Fibroblast of lung (primary cell): ENCODE measurements around the gene HVCN1. TPM values are rescaled to one million over a fixed set of nuclear protein-coding genes. Genes with fewer than 3 reads are reported as not detected.

Experiments used
- DNase-seq, 2 donors: peaks; one replicate each; pipeline versions ENCODE4 v3.0.0 to v3.0.0-alpha.2; 2010; ENCODE audit warnings: low read depth in 2 of 2
- H2AFZ ChIP-seq: 2 replicates; pipeline ENCODE4 v1.5.1; 2012; ENCODE audit warnings: low read length, control low read depth, inconsistent platforms
- H3K27ac ChIP-seq: 2 replicates; pipeline ENCODE4 v1.5.1; 2011; ENCODE audit warnings: low read length, control low read depth; ENCODE audit not compliant: insufficient read depth
- H3K27me3 ChIP-seq: 2 replicates; pipeline ENCODE4 v1.5.1; 2011; ENCODE audit warnings: mild to moderate bottlenecking, low read length; ENCODE audit not compliant: control insufficient read depth, insufficient read depth
- H3K36me3 ChIP-seq: 2 replicates; pipeline ENCODE4 v1.5.1; 2011; ENCODE audit warnings: low read length; ENCODE audit not compliant: control insufficient read depth, insufficient read depth
- H3K4me1 ChIP-seq: 2 replicates; pipeline ENCODE4 v1.5.1; 2011; ENCODE audit warnings: low read length; ENCODE audit not compliant: control insufficient read depth, insufficient read depth; ENCODE audit errors: extremely low read depth
- H3K4me2 ChIP-seq: 2 replicates; pipeline ENCODE4 v1.5.1; 2011; ENCODE audit warnings: low read length, control low read depth; ENCODE audit not compliant: insufficient read depth; ENCODE audit errors: extremely low read depth
- H3K4me3 ChIP-seq, 4 experiments: fragments of 200-600 bp in 1 of 4; sonication (generic) in 1 of 4; replicated peaks in 1 of 4; 2 replicates each; pipeline ENCODE4 v1.5.1; 2011 to 2016; ENCODE audit warnings: low read length in 4 of 4, low read depth in 3 of 4, mild to moderate bottlenecking in 3 of 4, control low read depth in 2 of 4, inconsistent platforms in 1 of 4, mixed read lengths in 1 of 4; ENCODE audit not compliant: insufficient read depth in 1 of 4; ENCODE audit errors: control extremely low read depth in 1 of 4
- H3K79me2 ChIP-seq: 2 replicates; pipeline ENCODE4 v1.5.1; 2012; ENCODE audit warnings: mild to moderate bottlenecking, low read length, inconsistent platforms; ENCODE audit not compliant: control insufficient read depth, insufficient read depth
- H3K9ac ChIP-seq: 2 replicates; pipeline ENCODE4 v1.5.1; 2011; ENCODE audit warnings: mild to moderate bottlenecking, low read length, control low read depth; ENCODE audit not compliant: insufficient read depth
- H3K9me3 ChIP-seq: 2 replicates; pipeline ENCODE4 v1.5.1; 2012; ENCODE audit warnings: low read depth, low read length; ENCODE audit not compliant: control insufficient read depth, insufficient read depth
- H4K20me1 ChIP-seq: 2 replicates; pipeline ENCODE4 v1.5.1; 2011; ENCODE audit warnings: low read length; ENCODE audit not compliant: control insufficient read depth, insufficient read depth; ENCODE audit errors: extremely low read depth
- CTCF ChIP-seq, 2 donors: IDR thresholded peaks in 1 of 2; conservative IDR thresholded peaks in 1 of 2; 1 replicate in 1 of 2; 2 replicates in 1 of 2; pipeline ENCODE4 v1.5.1; 2011 to 2012; ENCODE audit warnings: low read length in 2 of 2, control low read depth in 1 of 2, inconsistent platforms in 1 of 2, low read depth in 1 of 2, mild to moderate bottlenecking in 1 of 2
- EZH2 ChIP-seq: IDR thresholded peaks from 2 replicates; pipeline ENCODE4 v1.5.1; 2012; ENCODE audit warnings: low read length, control low read depth, mild to moderate bottlenecking; ENCODE audit errors: missing control alignments
- polyA plus RNA-seq, 2 donors: library from polyadenylated mRNA; depleted of rRNA in 1 of 2; stranded (reverse) in 1 of 2; unstranded in 1 of 2; fragments of >200 nt; gene quantifications; 2 replicates each; pipeline ENCODE4 v1.2.1, GENCODE V29; 2011 to 2012; ENCODE audit warnings: missing spikeins in 1 of 2
- total RNA-seq: library from RNA; depleted of rRNA; stranded (reverse); fragments of >200 nt; gene quantifications from 2 replicates; pipeline ENCODE4 v1.2.1, GENCODE V29; 2014

The HVCN1 gene
- total and polyA plus RNA-seq, 2 donors (not counting 1 experiment from before 2014, with no cell fraction given) = 3.6 to 7.4 TPM

GRCh38 chr12:110640275-110641025, 48.5 kb downstream of the HVCN1 start:
- Histone ChIP-seq H3K4me2 (peak overlapping the region; percentile 17), H3K4me1 (peaks cover 9% of the 10 kb centered on the region), H3K27ac (no peak overlapping the region), H4K20me1 (no peaks in the 10 kb centered on the region), H2AFZ (no peak overlapping the region), H3K79me2 (no peaks in the 10 kb centered on the region), H3K9me3 (no peaks in the 10 kb centered on the region), H3K9ac (no peak overlapping the region), H3K36me3 (no peaks in the 10 kb centered on the region), H3K4me3 (no peak overlapping the region), H3K27me3 (no peaks in the 10 kb centered on the region)
- TF ChIP-seq EZH2 (no peak), CTCF (conservative IDR thresholded peaks at IDR 0.05 in 1 of 2, IDR thresholded peaks at IDR 0.05 in 1 of 2; ENCODE audit: low read depth in 1 of 2, low read length in 2 of 2) (no peak)
- no peak for DNase-seq

GRCh38 chr12:110639336-110640141, 49.4 kb downstream of the HVCN1 start:
- Histone ChIP-seq H3K9me3 (no peaks in the 10 kb centered on the region), H3K27ac (no peak overlapping the region), H3K9ac (no peak overlapping the region), H3K4me3 (no peak overlapping the region), H2AFZ (peak overlapping the region; percentile 4), H3K79me2 (no peaks in the 10 kb centered on the region), H3K36me3 (no peaks in the 10 kb centered on the region), H4K20me1 (no peaks in the 10 kb centered on the region), H3K27me3 (no peaks in the 10 kb centered on the region), H3K4me2 (peak overlapping the region; percentile 17), H3K4me1 (peaks cover 9% of the 10 kb centered on the region)
- TF ChIP-seq EZH2 = no peak
- TF ChIP-seq CTCF (conservative IDR thresholded peaks at IDR 0.05 in 1 of 2, IDR thresholded peaks at IDR 0.05 in 1 of 2; ENCODE audit: low read depth in 1 of 2, low read length in 2 of 2) = no peak
- DNase-seq = peak; percentile 79 to 88

GRCh38 chr12:110638796-110639195, 50.1 kb downstream of the HVCN1 start:
- peaks cover 9% of the 10 kb centered on the region for H3K4me1 ChIP-seq
- H2AFZ ChIP-seq = no peak overlapping the region
- H4K20me1 ChIP-seq = no peaks in the 10 kb centered on the region
- H3K79me2 ChIP-seq = no peaks in the 10 kb centered on the region
- no peak overlapping the region for H3K4me3 ChIP-seq
- no peak overlapping the region for H3K9ac ChIP-seq
- peak in 1 of 2 donors; percentile 24 for DNase-seq
- TF ChIP-seq EZH2 (no peak), CTCF (conservative IDR thresholded peaks at IDR 0.05 in 1 of 2, IDR thresholded peaks at IDR 0.05 in 1 of 2; ENCODE audit: low read depth in 1 of 2, low read length in 2 of 2) (no peak)
- no peaks in the 10 kb centered on the region for H3K27me3 ChIP-seq
- H3K36me3 ChIP-seq = no peaks in the 10 kb centered on the region
- no peak overlapping the region for H3K4me2 ChIP-seq
- H3K9me3 ChIP-seq = no peaks in the 10 kb centered on the region
- H3K27ac ChIP-seq = no peak overlapping the region
